Mammary epithelial cell (primary cell): ENCODE results near the gene HOXA7.

Source experiments
- CTCF ChIP-seq, 2 donors: IDR thresholded peaks in 1 of 2; conservative IDR thresholded peaks in 1 of 2; 2 replicates each; pipeline ENCODE4 v1.5.1; 2011 to 2012; ENCODE audit warnings: inconsistent platforms in 2 of 2, low read length in 2 of 2, mild to moderate bottlenecking in 2 of 2, control low read depth in 1 of 2, low read depth in 1 of 2; ENCODE audit not compliant: insufficient read depth in 1 of 2; ENCODE audit errors: extremely low read depth in 1 of 2
- EZH2 ChIP-seq: IDR thresholded peaks from 2 replicates; pipeline ENCODE4 v1.6.1; 2012; ENCODE audit warnings: low read length, inconsistent platforms, borderline replicate concordance

- TF ChIP-seq EZH2 (no peak), CTCF (conservative IDR thresholded peaks at IDR 0.05 in 1 of 2, IDR thresholded peaks at IDR 0.05 in 1 of 2; ENCODE audit: extremely low read depth in 1 of 2, insufficient read depth in 1 of 2, low read depth in 1 of 2, low read length in 2 of 2) (no peak)
These were observed 34.8 kb downstream of the HOXA7 start for GRCh38 chr7:27121684-27122076.
